Measurements from ENCODE around the gene MDH1B.
A peak's percentile ranks its signal among the peaks of the same experiment; 100 is the strongest.

The MDH1B gene

DNA sequence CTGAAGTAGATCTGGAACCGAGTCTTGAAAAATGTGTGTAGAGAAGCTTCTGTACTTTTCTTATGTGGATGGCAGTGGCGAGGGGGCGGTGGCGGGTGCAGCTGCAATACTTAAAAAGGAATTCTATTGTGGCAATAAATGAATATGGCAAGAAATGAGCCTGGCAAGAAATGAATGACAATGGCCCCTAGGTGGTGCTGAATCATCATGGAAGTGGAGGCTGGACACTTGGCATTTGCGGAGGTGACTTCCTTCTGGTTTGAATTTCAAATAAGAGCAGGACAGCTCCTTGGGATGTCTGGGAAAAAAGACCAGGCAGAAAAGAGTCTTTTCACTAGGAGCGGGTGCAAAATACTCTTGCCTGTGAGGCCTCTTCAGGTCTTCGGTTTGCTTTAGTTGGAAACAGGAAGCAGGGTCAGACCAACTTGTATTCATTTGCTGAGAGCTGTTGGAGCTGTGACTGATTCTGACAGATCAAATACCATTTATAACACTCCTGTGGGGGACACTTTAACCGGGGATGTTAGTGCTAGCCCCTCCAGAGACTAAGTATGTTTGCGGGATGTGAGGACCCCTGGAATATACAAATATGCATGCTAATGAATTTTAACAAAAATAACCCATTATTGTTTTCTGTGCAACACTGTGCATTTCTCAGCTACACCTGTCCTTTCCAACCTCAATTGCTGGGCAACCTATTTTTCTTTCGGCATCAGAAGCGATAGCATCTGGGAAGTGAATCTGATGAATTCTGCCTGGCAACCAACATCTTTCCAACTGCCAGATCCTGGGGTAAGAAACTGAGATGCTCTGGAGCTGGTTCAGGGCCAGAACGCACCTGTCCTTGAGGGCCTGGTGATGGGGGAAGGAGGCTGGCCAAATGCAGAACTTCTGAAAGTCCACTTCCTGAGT lies 35.6 kb upstream of the MDH1B start:
- H3K36me3 ChIP-seq (ENCODE audit: control insufficient read depth in 1 of 2, insufficient read depth in 2 of 2, low read length in 2 of 2) = peaks cover under 1 to 3% of the 10 kb centered on the region in 2 donors
- H3K4me1 ChIP-seq (ENCODE audit: control insufficient read depth in 1 of 2, insufficient read depth in 2 of 2, low read length in 2 of 2) = peaks cover 0 to 8% of the 10 kb centered on the region in 2 donors
- H3K27ac ChIP-seq (ENCODE audit: low read depth, low read length) = no peak overlapping the region
- H3K9ac ChIP-seq (ENCODE audit: low read depth in 1 of 2, low read length in 2 of 2) = peak overlapping the region in 1 of 2 donors; percentile 33
- H3K9me3 ChIP-seq (ENCODE audit: control insufficient read depth in 1 of 2, low read length in 2 of 2) = no peaks in the 10 kb centered on the region
- H3K27me3 ChIP-seq (ENCODE audit: control insufficient read depth in 1 of 2, insufficient read depth in 2 of 2, low read length in 2 of 2) = no peaks in the 10 kb centered on the region
- H3K4me3 ChIP-seq (ENCODE audit: low read depth in 1 of 2, low read length in 2 of 2) = peak overlapping the region in 1 of 2 donors; percentile 13

DNA sequence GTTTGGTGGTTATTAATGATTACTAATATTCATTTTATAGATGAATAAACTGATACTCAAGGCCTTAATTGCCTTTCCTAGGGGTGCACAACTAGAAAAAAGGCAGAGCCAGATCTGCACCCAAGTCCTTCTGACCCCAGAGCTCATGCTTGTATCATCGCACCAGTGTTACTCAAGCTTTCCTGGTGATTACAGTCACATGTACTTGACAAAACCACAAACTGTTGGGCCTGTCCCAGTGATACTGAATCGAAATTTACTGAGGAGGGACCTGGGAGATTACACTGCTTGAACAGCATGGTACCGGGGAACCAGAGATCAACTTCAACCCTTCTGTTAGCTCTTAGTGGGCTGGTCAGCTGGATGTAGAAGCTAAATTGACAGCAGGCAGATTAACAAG lies 34.0 kb upstream of the MDH1B start:
- Histone ChIP-seq H3K9me3 (ENCODE audit: control insufficient read depth in 1 of 2, low read length in 2 of 2) (no peaks in the 10 kb centered on the region), H3K36me3 (ENCODE audit: control insufficient read depth in 1 of 2, insufficient read depth in 2 of 2, low read length in 2 of 2) (peaks cover 3 to 11% of the 10 kb centered on the region in 2 donors), H3K9ac (ENCODE audit: low read depth in 1 of 2, low read length in 2 of 2) (no peak overlapping the region), H3K4me3 (ENCODE audit: low read depth in 1 of 2, low read length in 2 of 2) (no peak overlapping the region), H3K27ac (ENCODE audit: low read depth, low read length) (no peak overlapping the region), H3K4me1 (ENCODE audit: control insufficient read depth in 1 of 2, insufficient read depth in 2 of 2, low read length in 2 of 2) (peaks cover 0 to 8% of the 10 kb centered on the region in 2 donors), H3K27me3 (ENCODE audit: control insufficient read depth in 1 of 2, insufficient read depth in 2 of 2, low read length in 2 of 2) (no peaks in the 10 kb centered on the region)

- peaks cover 9 to 11% of the 10 kb centered on the region in 2 donors for H3K36me3 ChIP-seq (ENCODE audit: control insufficient read depth in 1 of 2, insufficient read depth in 2 of 2, low read length in 2 of 2)
- no peak overlapping the region for H3K4me3 ChIP-seq (ENCODE audit: low read depth in 1 of 2, low read length in 2 of 2)
- no peaks in the 10 kb centered on the region for H3K27me3 ChIP-seq (ENCODE audit: control insufficient read depth in 1 of 2, insufficient read depth in 2 of 2, low read length in 2 of 2)
- no peak overlapping the region for H3K27ac ChIP-seq (ENCODE audit: low read depth, low read length)
- H3K4me1 ChIP-seq (ENCODE audit: control insufficient read depth in 1 of 2, insufficient read depth in 2 of 2, low read length in 2 of 2) = peaks cover 0 to 8% of the 10 kb centered on the region in 2 donors
- H3K9ac ChIP-seq (ENCODE audit: low read depth in 1 of 2, low read length in 2 of 2) = no peak overlapping the region
- no peaks in the 10 kb centered on the region for H3K9me3 ChIP-seq (ENCODE audit: control insufficient read depth in 1 of 2, low read length in 2 of 2)
These were observed 32.9 kb upstream of the MDH1B start for GRCh38 chr2:206798000-206798399.

DNA sequence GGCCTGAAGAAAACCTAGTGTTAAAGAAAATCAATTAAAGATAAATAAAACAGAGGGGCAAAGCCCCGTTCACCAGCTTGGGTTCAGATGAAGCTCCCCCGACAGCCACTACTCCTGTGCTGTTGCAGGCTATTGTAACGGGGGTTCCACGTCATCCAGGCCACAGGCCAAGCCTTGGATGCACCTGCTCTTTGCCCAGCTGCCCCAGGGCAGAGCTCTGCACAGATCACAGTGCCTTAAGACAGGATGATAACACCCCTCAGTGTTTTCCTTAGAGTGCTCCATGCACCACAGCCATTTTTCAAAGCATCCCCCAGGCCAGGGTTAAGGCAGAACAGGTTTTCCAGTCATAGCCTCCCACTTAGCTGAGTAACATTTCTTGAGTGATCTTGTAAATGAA lies 32.2 kb upstream of the MDH1B start:
- no peak overlapping the region for H3K27ac ChIP-seq (ENCODE audit: low read depth, low read length)
- H3K4me3 ChIP-seq (ENCODE audit: low read depth in 1 of 2, low read length in 2 of 2) = no peak overlapping the region
- peaks cover 0 to 8% of the 10 kb centered on the region in 2 donors for H3K4me1 ChIP-seq (ENCODE audit: control insufficient read depth in 1 of 2, insufficient read depth in 2 of 2, low read length in 2 of 2)
- no peaks in the 10 kb centered on the region for H3K27me3 ChIP-seq (ENCODE audit: control insufficient read depth in 1 of 2, insufficient read depth in 2 of 2, low read length in 2 of 2)
- H3K9ac ChIP-seq (ENCODE audit: low read depth in 1 of 2, low read length in 2 of 2) = no peak overlapping the region
- H3K36me3 ChIP-seq (ENCODE audit: control insufficient read depth in 1 of 2, insufficient read depth in 2 of 2, low read length in 2 of 2) = peaks cover 9 to 17% of the 10 kb centered on the region in 2 donors
- H3K9me3 ChIP-seq (ENCODE audit: control insufficient read depth in 1 of 2, low read length in 2 of 2) = no peaks in the 10 kb centered on the region

DNA sequence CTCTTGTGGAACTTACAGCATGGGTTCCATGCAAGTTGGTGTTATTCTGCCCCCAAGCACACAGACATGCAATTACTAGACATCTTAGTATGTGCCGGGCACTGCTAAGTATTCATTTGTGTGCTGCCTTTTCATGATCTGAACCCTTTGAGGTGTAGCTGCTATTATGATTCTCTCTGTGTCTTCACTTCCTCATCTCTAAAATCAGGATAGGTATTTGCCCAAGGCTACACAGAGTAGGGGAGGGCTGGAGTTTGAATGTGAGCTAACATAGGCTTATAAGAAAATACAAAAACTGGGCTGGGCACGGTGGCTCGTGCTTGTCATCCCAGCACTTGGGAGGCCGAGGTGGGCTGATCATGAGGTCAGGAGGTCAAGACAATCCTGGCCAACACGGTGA lies 27.5 kb upstream of the MDH1B start:
- Histone ChIP-seq H3K36me3 (ENCODE audit: control insufficient read depth in 1 of 2, insufficient read depth in 2 of 2, low read length in 2 of 2) (peaks cover 23 to 64% of the 10 kb centered on the region in 2 donors), H3K4me3 (ENCODE audit: low read depth in 1 of 2, low read length in 2 of 2) (no peak overlapping the region)

GRCh38 chr2:206790311-206790935 lies 25.3 kb upstream of the MDH1B start:
- Histone ChIP-seq H3K36me3 (ENCODE audit: control insufficient read depth in 1 of 2, insufficient read depth in 2 of 2, low read length in 2 of 2) (peaks cover 29 to 78% of the 10 kb centered on the region in 2 donors), H3K27ac (ENCODE audit: low read depth, low read length) (no peak overlapping the region), H3K27me3 (ENCODE audit: control insufficient read depth in 1 of 2, insufficient read depth in 2 of 2, low read length in 2 of 2) (no peaks in the 10 kb centered on the region), H3K9me3 (ENCODE audit: control insufficient read depth in 1 of 2, low read length in 2 of 2) (no peaks in the 10 kb centered on the region), H3K4me3 (ENCODE audit: low read depth in 1 of 2, low read length in 2 of 2) (no peak overlapping the region), H3K9ac (ENCODE audit: low read depth in 1 of 2, low read length in 2 of 2) (no peak overlapping the region), H3K4me1 (ENCODE audit: control insufficient read depth in 1 of 2, insufficient read depth in 2 of 2, low read length in 2 of 2) (no peaks in the 10 kb centered on the region)

More for the DNA sequence above, 27.5 kb upstream of the MDH1B start:
- H3K4me1 ChIP-seq (ENCODE audit: control insufficient read depth in 1 of 2, insufficient read depth in 2 of 2, low read length in 2 of 2) = no peaks in the 10 kb centered on the region
- H3K9ac ChIP-seq (ENCODE audit: low read depth in 1 of 2, low read length in 2 of 2) = no peak overlapping the region
- no peaks in the 10 kb centered on the region for H3K27me3 ChIP-seq (ENCODE audit: control insufficient read depth in 1 of 2, insufficient read depth in 2 of 2, low read length in 2 of 2)
- no peaks in the 10 kb centered on the region for H3K9me3 ChIP-seq (ENCODE audit: control insufficient read depth in 1 of 2, low read length in 2 of 2)
- no peak overlapping the region for H3K27ac ChIP-seq (ENCODE audit: low read depth, low read length)

DNA sequence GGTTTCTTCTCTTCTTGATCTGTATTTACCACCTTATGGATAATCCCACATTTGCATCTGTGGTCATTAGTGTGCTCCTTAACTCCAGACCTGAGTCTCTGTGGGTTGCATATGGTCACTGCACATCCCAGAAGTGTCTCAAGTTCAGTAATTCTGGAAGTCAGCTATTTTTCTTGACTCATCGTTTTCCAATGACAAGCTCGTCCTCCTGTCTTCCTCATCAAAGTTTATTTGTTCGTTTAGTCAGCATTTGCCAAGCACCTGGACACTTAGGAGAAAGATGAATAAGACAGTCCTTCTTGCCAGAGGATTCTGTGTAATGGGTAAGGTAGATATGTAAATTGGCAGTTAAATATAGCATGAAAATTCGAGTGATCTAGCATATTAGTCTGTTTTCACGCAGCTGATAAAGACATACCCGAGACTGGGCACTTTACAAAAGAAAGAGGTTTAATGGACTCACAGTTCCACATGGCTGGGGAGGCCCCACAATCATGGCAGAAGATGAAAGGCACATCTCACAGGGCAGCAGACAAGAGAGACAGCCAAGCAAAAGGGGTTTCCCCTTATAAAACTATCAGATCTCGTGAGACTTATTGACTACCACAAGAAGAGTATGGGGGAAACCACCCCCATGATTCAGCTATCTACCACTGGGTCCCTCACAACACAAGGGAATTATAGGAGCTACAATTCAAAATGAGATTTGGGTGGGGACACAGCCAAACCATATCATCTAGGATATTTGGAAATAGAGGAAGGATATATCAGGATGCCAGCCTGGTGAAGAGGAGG lies 19.6 kb upstream of the MDH1B start:
- Histone ChIP-seq H3K36me3 (ENCODE audit: control insufficient read depth in 1 of 2, insufficient read depth in 2 of 2, low read length in 2 of 2) (peaks cover 47 to 79% of the 10 kb centered on the region in 2 donors), H3K27me3 (ENCODE audit: control insufficient read depth in 1 of 2, insufficient read depth in 2 of 2, low read length in 2 of 2) (no peaks in the 10 kb centered on the region), H3K9ac (ENCODE audit: low read depth in 1 of 2, low read length in 2 of 2) (no peak overlapping the region), H3K27ac (ENCODE audit: low read depth, low read length) (no peak overlapping the region), H3K9me3 (ENCODE audit: control insufficient read depth in 1 of 2, low read length in 2 of 2) (peaks cover 0 to 7% of the 10 kb centered on the region in 2 donors), H3K4me1 (ENCODE audit: control insufficient read depth in 1 of 2, insufficient read depth in 2 of 2, low read length in 2 of 2) (no peaks in the 10 kb centered on the region), H3K4me3 (ENCODE audit: low read depth in 1 of 2, low read length in 2 of 2) (no peak overlapping the region)

- no peak overlapping the region for H3K4me3 ChIP-seq (ENCODE audit: low read depth in 1 of 2, low read length in 2 of 2)
- H3K4me1 ChIP-seq (ENCODE audit: control insufficient read depth in 1 of 2, insufficient read depth in 2 of 2, low read length in 2 of 2) = no peaks in the 10 kb centered on the region
- H3K9ac ChIP-seq (ENCODE audit: low read depth in 1 of 2, low read length in 2 of 2) = no peak overlapping the region
- H3K27ac ChIP-seq (ENCODE audit: low read depth, low read length) = no peak overlapping the region
- H3K9me3 ChIP-seq (ENCODE audit: control insufficient read depth in 1 of 2, low read length in 2 of 2) = peaks cover 0 to 7% of the 10 kb centered on the region in 2 donors
- no peaks in the 10 kb centered on the region for H3K27me3 ChIP-seq (ENCODE audit: control insufficient read depth in 1 of 2, insufficient read depth in 2 of 2, low read length in 2 of 2)
- H3K36me3 ChIP-seq (ENCODE audit: control insufficient read depth in 1 of 2, insufficient read depth in 2 of 2, low read length in 2 of 2) = peaks cover 49 to 78% of the 10 kb centered on the region in 2 donors
These were observed 18.6 kb upstream of the MDH1B start for GRCh38 chr2:206783718-206784117.

DNA sequence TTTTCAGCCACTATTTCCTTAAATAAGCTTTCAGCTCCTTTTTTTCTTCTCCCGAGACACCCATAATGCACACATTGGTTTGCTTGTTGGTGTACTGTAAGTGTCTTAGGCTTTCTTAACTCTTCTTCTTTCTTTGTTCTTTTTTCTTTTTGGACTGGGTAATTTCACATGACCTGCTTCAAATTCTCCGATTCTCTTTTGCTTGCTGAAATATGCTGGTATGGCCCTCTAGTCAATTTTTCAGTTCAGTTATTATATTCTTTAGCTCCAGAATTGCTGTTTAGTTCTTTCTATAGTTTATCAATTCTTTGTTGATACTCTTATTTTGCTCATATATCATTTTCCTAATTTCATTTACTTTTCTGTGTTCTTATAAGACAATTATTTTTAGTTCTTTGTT lies 15.5 kb upstream of the MDH1B start:
- Histone ChIP-seq H3K9ac (ENCODE audit: low read depth in 1 of 2, low read length in 2 of 2) (no peak overlapping the region), H3K27me3 (ENCODE audit: control insufficient read depth in 1 of 2, insufficient read depth in 2 of 2, low read length in 2 of 2) (no peaks in the 10 kb centered on the region), H3K27ac (ENCODE audit: low read depth, low read length) (no peak overlapping the region), H3K4me3 (ENCODE audit: low read depth in 1 of 2, low read length in 2 of 2) (no peak overlapping the region), H3K4me1 (ENCODE audit: control insufficient read depth in 1 of 2, insufficient read depth in 2 of 2, low read length in 2 of 2) (no peaks in the 10 kb centered on the region), H3K9me3 (ENCODE audit: control insufficient read depth in 1 of 2, low read length in 2 of 2) (peaks cover 3 to 14% of the 10 kb centered on the region in 2 donors), H3K36me3 (ENCODE audit: control insufficient read depth in 1 of 2, insufficient read depth in 2 of 2, low read length in 2 of 2) (peaks cover 42 to 60% of the 10 kb centered on the region in 2 donors)
